Aorta (tissue), 5 donors: Measurements from ENCODE around the gene PLCG1. TPM values are rescaled to one million over a fixed set of nuclear protein-coding genes. Genes with fewer than 3 reads are reported as not detected.
A peak's percentile ranks its signal among the peaks of the same experiment; 100 is the strongest.

Experiments
- ATAC-seq: fragments of 200-7000 bp; cut with Tn5 transposase; one replicate; pipeline ENCODE4 v1.9.1; 2022; ENCODE audit warnings: moderate library complexity; ENCODE audit not compliant: low FRiP score
- DNase-seq, 2 donors: peaks; one replicate each; pipeline ENCODE4 v3.0.0-alpha.2; 2020
- H3K27ac ChIP-seq, 2 donors: one replicate each; pipeline ENCODE4 v1.5.1; 2013; ENCODE audit warnings: low read length in 2 of 2, mild to moderate bottlenecking in 2 of 2, moderate library complexity in 2 of 2, control low read depth in 1 of 2, inconsistent platforms in 1 of 2, low read depth in 1 of 2
- H3K27me3 ChIP-seq, 2 donors: one replicate each; pipeline ENCODE4 v1.6.1; 2013; ENCODE audit warnings: control low read depth in 1 of 2, low read length in 1 of 2, mild to moderate bottlenecking in 1 of 2, moderate library complexity in 1 of 2; ENCODE audit not compliant: insufficient read depth in 2 of 2, control insufficient read depth in 1 of 2
- H3K36me3 ChIP-seq, 2 donors: one replicate each; pipeline ENCODE4 v1.6.1; 2013; ENCODE audit warnings: control low read depth in 1 of 2, low read length in 1 of 2, mild to moderate bottlenecking in 1 of 2; ENCODE audit not compliant: insufficient read depth in 2 of 2, control insufficient read depth in 1 of 2
- H3K4me1 ChIP-seq, 2 donors: one replicate each; pipeline ENCODE4 v1.6.1; 2013; ENCODE audit warnings: low read length in 2 of 2, control low read depth in 1 of 2, mild to moderate bottlenecking in 1 of 2, moderate library complexity in 1 of 2; ENCODE audit not compliant: insufficient read depth in 2 of 2, control insufficient read depth in 1 of 2
- H3K4me3 ChIP-seq, 2 donors: one replicate each; pipeline ENCODE4 v1.5.1; 2013; ENCODE audit warnings: low read length in 2 of 2, control low read depth in 1 of 2, mild to moderate bottlenecking in 1 of 2
- H3K9me3 ChIP-seq: one replicate; pipeline ENCODE4 v1.6.1; 2013; ENCODE audit warnings: mild to moderate bottlenecking, low read length; ENCODE audit not compliant: control insufficient read depth
- WGBS, 2 donors: extraction: QIAGEN DNeasy Blood & Tissue Kit; methylation state at CpG; one replicate each; pipeline ENCODE4 v1.1.7; 2013; 5-methylcytosine and 5-hydroxymethylcytosine counted together
- intact Hi-C, 2 donors: fragments of 100-400 bp; cut with DNase I; formaldehyde crosslinking; loops; one replicate each; pipeline versions ENCODE4 v1.14.2 to v1.15.0; 2022
- polyA plus RNA-seq, 2 donors: library from polyadenylated mRNA; stranded (reverse); fragments of 200-250 nt; gene quantifications; one replicate each; pipeline ENCODE4 v1.2.3, GENCODE V29; 2013
- total RNA-seq, 2 donors: library from RNA; stranded (reverse); fragmentation: NEBNext Ultra II Directional; extraction: Animal tissue kit (Norgen Biotek cat#: 25700); gene quantifications; one replicate each; pipeline ENCODE4 v1.2.1, GENCODE V29; 2021
- donor health status: healthy with polysubstance abuse.
- donor health status: Bipolar disorder and iron deficiency.
- donor health status: DM: no; HTN: no; CAD: no.
- donor health status: DM: no; HTN: no; CAD: no.
- donor health status: DM: yes; HTN: yes; CAD: no.

The PLCG1 gene
- total and polyA plus RNA-seq, 4 donors: 17.9 to 148 (median 74.4) TPM

- no peak overlapping the region for H3K4me3 ChIP-seq
- ATAC-seq (peak; percentile 8), DNase-seq (peak in 1 of 2 donors; percentile 63)
- H3K27ac ChIP-seq: no peak overlapping the region
- H3K27me3 ChIP-seq: no peaks in the 10 kb centered on the region
- intact Hi-C loops: no loop called here
- H3K9me3 ChIP-seq: no peaks in the 10 kb centered on the region
- 54 to 55% methylated on average over 11 of the region's 11 CpGs for WGBS, 2 donors
- H3K4me1 ChIP-seq: no peaks in the 10 kb centered on the region
- H3K36me3 ChIP-seq: peaks cover 0 to 6% of the 10 kb centered on the region in 2 donors
Measured at GRCh38 chr20:41185013-41185757, 47.8 kb downstream of the PLCG1 start.

DNA sequence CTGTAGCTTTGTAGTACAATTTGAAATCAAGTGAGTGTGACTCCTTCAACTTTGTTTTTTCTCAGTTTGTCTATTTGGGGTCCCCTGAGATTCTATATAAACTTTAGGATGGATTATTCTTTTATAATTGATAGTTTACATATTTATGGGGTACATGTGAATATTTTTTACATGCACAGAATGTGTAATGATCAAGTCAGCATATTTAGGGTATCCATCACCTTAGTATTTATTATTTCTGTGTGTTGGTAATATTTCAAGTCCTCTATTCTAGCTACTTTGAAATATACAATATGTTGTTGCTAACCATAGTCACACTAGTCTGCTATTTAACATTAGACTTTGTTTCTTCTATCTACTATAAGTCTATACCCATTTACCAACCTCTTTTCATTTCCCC, 50.3 kb downstream of the PLCG1 start:
- DNase-seq (no peak), ATAC-seq (no peak)
- intact Hi-C loops: no loop called here
- H3K4me3 ChIP-seq: no peak overlapping the region
- no peaks in the 10 kb centered on the region for H3K27me3 ChIP-seq
- no peak overlapping the region for H3K27ac ChIP-seq
- H3K9me3 ChIP-seq: no peaks in the 10 kb centered on the region
- peaks cover 0 to 2% of the 10 kb centered on the region in 2 donors for H3K36me3 ChIP-seq
- no peaks in the 10 kb centered on the region for H3K4me1 ChIP-seq

DNA sequence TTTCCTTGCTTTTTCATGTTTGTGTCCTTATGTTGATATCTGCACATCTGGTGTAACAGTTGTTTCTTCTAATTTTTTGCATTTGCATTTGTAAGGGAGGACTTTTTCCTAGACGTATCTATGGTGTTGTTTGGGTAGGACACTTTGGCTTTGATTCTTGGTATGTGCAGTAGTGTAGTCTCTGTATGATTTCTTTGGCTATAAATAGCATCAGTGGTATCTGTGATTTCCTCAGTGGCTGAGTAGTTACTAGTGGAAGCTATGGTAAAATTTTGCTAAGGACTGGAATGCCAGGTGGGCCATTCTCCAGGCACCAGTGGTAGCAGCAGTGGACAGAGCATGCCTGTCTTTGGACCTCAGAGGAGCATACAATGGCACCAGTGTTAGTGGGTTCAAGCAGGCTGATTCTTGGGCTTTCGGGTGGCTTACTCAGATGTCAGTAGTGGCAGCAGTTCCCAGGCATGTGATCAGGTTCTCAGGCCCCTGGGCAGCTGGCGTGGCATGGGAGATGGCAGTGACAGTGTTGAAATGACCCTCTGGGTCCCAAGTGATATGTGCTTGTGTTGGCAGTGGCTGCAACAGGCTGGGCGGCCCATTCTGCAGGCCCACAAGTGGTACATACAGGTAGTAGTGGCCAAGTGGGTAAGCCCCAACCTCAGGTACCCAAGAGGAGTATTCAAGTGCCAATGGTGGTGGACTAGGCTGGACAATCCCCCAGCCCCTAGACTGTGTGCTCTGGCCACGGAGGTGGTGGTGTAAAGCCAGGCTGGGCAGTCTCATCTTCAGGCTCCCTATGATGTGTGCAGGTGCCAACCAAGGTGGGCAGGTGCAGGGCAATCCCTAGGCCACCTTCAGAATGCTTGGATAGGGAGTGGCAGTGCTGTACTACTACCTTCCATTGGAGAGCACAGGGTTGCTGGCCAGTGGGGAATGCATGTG, 54.5 kb downstream of the PLCG1 start:
- DNase-seq (no peak), ATAC-seq (no peak)
- Histone ChIP-seq H3K27me3 (no peaks in the 10 kb centered on the region), H3K27ac (no peak overlapping the region), H3K36me3 (peaks cover 0 to 2% of the 10 kb centered on the region in 2 donors), H3K4me1 (no peaks in the 10 kb centered on the region), H3K9me3 (no peaks in the 10 kb centered on the region), H3K4me3 (no peak overlapping the region)
- WGBS, 2 donors: 93 to 94% methylated on average over 5 of the region's 5 CpGs
- intact Hi-C loops: no loop called here

DNA sequence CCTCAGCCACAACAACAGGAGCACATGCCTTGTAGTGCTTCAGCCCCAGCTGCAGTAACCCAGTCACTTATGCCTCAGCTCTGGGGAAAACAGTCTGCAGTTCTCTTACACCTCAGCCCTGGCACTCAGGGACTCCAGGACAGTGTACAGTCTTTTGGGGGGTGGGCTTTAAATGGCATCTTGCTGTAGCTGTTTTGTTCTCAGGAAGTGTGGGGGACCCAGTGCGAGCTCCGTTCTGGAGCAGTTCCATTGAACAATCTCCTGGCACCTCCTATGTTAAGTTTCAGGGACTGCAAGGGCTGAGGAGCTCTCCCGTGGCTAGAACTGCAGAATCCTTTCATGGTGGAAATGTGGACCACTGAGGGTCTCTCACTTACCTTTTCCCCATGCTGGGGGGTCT, 55.2 kb downstream of the PLCG1 start:
- H3K27me3 ChIP-seq: no peaks in the 10 kb centered on the region
- H3K36me3 ChIP-seq: peaks cover 0 to 2% of the 10 kb centered on the region in 2 donors
- H3K4me3 ChIP-seq: no peak overlapping the region
- no peak for DNase-seq
- no peaks in the 10 kb centered on the region for H3K9me3 ChIP-seq
- H3K27ac ChIP-seq: no peak overlapping the region
- no peaks in the 10 kb centered on the region for H3K4me1 ChIP-seq
- ATAC-seq: no peak
- 89 to 94% methylated on average over 3 of the region's 3 CpGs for WGBS, 2 donors
- intact Hi-C loops: no loop called here

GRCh38 chr20:41196653-41197225, 59.4 kb downstream of the PLCG1 start:
- WGBS, 2 donors: 99 to 100% methylated on average over 1 of the region's 1 CpG
- no peak overlapping the region for H3K4me3 ChIP-seq
- DNase-seq (no peak), ATAC-seq (no peak)
- intact Hi-C loops: no loop called here
- H3K36me3 ChIP-seq: peaks cover 2% of the 10 kb centered on the region in 2 donors
- H3K27me3 ChIP-seq: no peaks in the 10 kb centered on the region
- no peaks in the 10 kb centered on the region for H3K4me1 ChIP-seq
- no peak overlapping the region for H3K27ac ChIP-seq
- H3K9me3 ChIP-seq: no peaks in the 10 kb centered on the region

- Histone ChIP-seq H3K4me1 (no peaks in the 10 kb centered on the region), H3K27ac (no peak overlapping the region), H3K27me3 (no peaks in the 10 kb centered on the region), H3K36me3 (peaks cover 0 to 2% of the 10 kb centered on the region in 2 donors), H3K4me3 (no peak overlapping the region), H3K9me3 (no peaks in the 10 kb centered on the region)
- DNase-seq (no peak), ATAC-seq (no peak)
- 97 to 99% methylated on average over 4 of the region's 4 CpGs for WGBS, 2 donors
- intact Hi-C loops: no loop called here
Measured at GRCh38 chr20:41198443-41198842, 61.1 kb downstream of the PLCG1 start.

DNA sequence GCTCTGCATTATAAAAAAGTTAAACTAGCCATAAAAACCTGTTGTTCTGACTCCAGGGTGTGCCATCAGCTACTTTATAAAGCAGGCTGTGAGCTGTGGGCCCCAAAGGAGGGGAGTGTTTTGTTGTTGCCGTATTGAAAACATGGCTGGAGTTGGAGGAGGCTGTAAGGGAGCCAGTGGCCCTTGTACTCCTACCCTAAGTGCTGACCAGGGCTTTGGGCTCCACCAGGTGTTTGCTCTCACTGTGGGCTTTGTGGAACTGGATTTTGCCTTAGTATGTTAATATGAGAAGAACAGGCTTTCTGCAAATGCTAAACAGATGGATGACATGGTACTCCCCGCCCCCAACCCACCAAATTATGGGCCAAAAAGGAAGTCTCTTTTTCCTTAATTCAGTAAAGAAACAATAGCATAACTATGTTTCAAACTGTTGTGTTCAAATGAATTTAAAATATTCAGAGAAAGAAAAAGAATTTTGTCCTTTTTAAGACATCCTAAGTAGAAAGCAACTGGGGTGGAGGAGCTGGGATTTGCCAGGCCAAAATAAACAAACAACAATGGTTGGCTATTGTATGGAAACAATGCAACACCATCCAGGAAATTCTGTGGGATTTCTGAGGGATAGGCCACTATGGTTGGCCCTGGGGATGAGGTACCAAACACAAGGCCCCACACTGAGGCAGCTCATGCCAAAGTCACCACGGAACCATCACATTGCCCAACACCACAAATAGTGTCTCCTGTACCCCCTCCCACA, 63.3 kb downstream of the PLCG1 start:
- DNase-seq (no peak), ATAC-seq (no peak)
- no peaks in the 10 kb centered on the region for H3K9me3 ChIP-seq
- H3K4me1 ChIP-seq: no peaks in the 10 kb centered on the region
- H3K36me3 ChIP-seq: peaks cover 6% of the 10 kb centered on the region in 2 donors
- no peak overlapping the region for H3K4me3 ChIP-seq
- no peaks in the 10 kb centered on the region for H3K27me3 ChIP-seq
- intact Hi-C loops: no loop called here
- 87 to 92% methylated on average over 3 of the region's 3 CpGs for WGBS, 2 donors
- no peak overlapping the region for H3K27ac ChIP-seq

DNA sequence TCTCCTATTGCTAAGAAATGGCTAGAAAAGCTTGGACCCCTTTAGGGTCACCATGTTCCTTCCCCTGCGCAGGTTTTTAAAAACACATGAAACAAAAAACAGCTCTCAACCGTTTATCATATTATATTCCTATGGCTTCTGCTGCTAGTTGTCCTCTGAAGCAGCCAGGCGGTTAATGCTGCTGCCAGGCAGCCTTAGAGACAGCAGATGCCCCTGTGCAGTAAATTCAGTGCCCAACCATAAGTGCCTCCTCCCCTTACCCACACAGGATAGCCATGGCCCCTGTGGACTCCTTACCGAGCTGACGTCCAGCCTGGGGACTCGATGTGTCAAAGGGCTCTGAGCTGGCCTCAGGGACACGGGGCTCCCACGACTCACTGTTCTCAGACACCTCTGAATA, 64.4 kb downstream of the PLCG1 start:
- WGBS, 2 donors: 94 to 95% methylated on average over 8 of the region's 8 CpGs

More for the DNA sequence above, 64.4 kb downstream of the PLCG1 start:
- Histone ChIP-seq H3K4me3 (no peak overlapping the region), H3K27ac (no peak overlapping the region), H3K36me3 (peaks cover 6% of the 10 kb centered on the region in 2 donors), H3K9me3 (no peaks in the 10 kb centered on the region), H3K27me3 (no peaks in the 10 kb centered on the region), H3K4me1 (no peaks in the 10 kb centered on the region)
- intact Hi-C loops: no loop called here
- no peak for DNase-seq
- no peak for ATAC-seq
